ENCODE results near the gene GALNT16.
"Not testable (repeated sequence)": the region's sequence is repeated elsewhere in the genome, so short reads cannot be mapped to it uniquely, and the experiment has no call there.

GALNT16 gene

DNA sequence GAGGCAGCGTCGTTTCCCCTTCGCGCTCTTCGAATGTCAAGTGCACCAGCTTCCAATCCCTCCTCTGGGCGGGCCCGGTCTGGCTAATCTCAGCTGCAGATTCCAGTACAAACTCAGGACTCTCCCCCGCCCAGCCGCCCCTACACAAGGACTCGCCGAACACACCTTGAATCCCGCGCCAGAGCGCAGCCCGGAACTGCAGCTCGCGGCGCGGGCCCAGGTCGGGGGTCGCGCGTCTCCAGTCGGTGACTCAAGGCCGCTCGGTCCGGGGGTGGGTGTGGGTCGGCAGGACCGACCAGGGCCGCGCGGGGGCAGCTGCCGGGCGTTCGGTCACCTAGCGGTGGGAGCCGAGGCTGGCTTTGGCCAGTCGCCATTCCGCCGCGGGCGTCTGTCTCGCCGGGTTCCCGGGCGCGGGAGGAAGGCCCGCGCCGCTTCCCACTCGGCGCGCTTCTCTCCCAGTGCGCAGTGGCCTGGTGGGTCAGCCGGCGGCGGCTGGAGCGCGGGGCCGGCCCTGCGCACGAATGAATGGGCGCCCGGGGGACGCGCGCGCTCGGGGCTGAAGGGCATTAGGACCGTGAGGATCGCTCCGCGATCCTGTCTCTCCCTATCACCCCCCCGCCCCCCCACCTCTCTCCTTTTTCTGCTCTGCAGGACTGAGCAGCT is at the start of gene GALNT16:
TSS of gene GALNT16 (plus strand) at position 632 of the 663 bp plus-strand sequence. CDS start 133 bp downstream, outside the sequence.
- peak; percentile 44 for DNase-seq

DNA sequence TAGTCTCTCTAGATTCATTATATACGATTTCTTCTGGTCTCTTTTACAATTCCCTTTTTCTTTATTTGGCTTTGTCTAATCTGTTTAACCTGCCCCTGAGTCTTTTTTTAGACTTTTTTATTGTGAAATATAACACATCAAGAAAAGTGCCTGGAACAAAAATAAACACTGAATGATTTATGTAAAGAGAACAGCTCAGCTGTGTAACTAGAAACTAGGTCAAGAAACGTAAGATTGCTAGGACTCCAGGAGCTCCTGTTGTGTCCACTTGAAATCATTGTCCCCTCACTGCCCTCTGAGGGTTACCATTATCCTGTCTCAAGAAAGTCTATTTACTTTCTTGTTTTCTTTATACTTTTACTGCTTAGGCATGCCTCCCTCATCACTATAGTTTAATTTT is 45.6 kb upstream of the GALNT16 start:
- no peak for DNase-seq

GRCh38 chr14:69217663-69218062 is 42.3 kb upstream of the GALNT16 start:
- not testable (repeated sequence) for DNase-seq

DNA sequence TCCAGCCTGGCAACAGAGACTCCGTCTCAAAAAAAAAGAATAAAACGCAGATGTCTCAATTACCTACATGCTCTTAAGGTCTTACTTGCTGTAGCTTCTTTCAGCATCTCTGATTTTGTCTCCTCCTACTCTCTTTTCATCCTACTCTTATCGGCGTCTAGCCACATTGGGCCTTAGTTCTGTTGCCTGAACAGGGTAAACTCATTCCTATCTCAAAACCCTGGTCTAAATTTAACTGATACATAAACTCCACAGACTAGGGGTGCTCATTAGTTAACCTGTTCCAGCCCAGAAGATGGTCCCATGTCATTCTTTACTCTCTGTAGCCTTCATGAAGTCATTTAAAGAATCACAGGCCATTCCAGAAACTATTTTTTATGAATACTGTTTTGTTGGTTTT is 35.0 kb upstream of the GALNT16 start:
- no peak for DNase-seq

DNA sequence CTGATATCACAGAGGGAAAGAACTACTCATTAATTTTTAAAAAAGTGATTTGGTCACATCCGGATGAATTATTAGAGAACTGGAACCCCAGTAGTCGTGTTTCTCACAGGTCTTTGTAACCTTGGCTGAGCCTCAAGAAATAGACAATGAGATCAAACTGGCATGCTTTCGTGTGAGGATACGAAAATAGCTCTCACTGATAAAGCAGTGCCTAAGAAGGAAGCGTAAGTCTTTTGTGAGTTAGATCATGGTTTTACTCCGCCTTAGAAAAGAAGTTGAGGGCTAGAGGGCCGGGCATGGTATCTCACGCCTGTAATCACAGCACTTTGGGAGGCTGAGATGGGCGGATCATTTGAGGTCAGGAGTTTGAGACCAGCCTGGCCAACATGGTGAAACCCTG is 33.8 kb upstream of the GALNT16 start:
- DNase-seq: no peak

GRCh38 chr14:69226736-69227135 is 33.2 kb upstream of the GALNT16 start:
- DNase-seq: no peak

GRCh38 chr14:69231486-69231885 is 28.5 kb upstream of the GALNT16 start:
- DNase-seq: no peak

DNA sequence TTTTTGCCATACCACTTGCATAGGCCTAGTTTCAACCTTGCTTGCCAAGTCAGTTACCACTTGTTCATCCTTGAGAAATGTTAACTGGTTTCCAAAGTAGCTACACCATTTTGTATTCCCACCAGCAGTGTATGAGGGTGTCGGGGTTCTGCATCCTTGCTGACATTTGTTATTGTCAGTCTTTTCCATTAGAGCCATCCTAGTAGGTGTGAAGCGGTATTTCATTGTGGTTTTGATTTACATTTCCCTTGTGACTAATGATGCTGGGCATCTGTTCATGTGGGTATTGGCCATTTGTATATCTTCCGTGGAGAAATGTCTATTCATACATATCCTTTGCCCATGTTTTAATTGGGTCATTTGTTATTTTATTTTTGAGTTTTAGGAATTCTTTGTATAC is 27.6 kb upstream of the GALNT16 start:
- no peak for DNase-seq

DNA sequence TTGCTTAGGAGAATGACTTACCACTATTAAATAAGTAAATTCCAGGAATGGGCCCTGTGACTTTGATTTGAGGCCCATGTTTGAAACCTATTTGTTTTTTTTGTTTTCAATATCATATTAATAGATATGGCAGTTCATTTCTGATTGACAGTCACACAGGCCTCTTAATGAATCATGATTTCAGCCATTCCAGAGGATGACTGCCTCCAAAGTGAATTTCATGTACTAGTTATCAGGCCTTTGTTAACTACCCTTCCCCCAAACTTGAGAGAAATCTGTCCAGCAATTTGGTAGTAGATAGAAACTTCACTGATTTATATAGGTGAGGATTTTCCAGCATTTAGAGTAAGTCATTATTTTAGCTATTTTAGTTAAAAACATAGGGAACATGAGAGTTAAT is 25.9 kb upstream of the GALNT16 start:
- no peak for DNase-seq

GRCh38 chr14:69235708-69236107 is 24.2 kb upstream of the GALNT16 start:
- DNase-seq: no peak

- DNase-seq: no peak
These were observed 22.8 kb upstream of the GALNT16 start for GRCh38 chr14:69237142-69237541.

- no peak for DNase-seq
These were observed 22.4 kb upstream of the GALNT16 start for GRCh38 chr14:69237584-69237983.

- no peak for DNase-seq
These were observed 21.1 kb upstream of the GALNT16 start for GRCh38 chr14:69238883-69239282.

- no peak for DNase-seq
These were observed 19.3 kb upstream of the GALNT16 start for GRCh38 chr14:69240527-69241173.

GRCh38 chr14:69241577-69241976 is 18.4 kb upstream of the GALNT16 start:
- no peak for DNase-seq

- DNase-seq: peak; percentile 70
These were observed 17.4 kb upstream of the GALNT16 start for GRCh38 chr14:69242311-69243224.

DNA sequence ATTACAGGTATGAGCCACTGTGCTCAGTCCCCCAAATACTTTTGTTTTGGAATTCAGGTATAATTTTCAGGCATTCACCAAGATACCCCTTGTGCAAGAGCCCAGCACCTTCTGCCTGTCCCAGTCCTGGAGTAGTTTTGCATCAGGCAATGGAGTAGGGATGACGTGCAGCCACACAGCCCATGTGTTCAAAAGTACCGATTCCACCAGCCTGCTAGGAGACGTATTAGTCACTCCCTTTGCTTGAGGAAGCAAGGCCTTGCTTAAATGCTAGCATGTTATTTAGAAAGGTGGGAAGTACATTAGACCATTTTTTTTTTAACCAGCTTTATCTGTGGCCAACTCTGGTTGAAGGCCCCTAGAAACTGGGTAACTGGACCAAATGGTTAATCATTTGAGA is 15.0 kb upstream of the GALNT16 start:
- no peak for DNase-seq

DNA sequence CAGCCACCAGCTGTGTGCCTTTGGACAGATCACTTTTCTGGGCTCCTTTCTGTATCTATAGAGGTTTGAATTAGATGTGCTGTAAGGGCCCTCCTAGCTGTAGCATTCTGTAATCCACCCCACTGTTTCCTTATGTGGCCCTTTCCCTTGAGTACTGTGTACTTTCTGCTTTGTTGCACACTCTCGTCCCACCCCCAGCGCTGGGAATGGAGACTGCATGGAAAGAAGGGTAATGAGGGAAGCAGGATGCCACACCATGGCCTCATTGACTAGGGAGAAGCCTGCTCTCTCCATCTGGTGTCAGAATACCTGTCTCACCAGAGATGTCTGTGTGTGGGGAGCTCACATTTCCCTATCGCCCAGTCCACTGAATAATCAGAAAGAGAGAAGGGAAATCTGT is 13.6 kb upstream of the GALNT16 start:
- no peak for DNase-seq

GRCh38 chr14:69247676-69248440 is 12.1 kb upstream of the GALNT16 start:
- peak; percentile 48 for DNase-seq

DNA sequence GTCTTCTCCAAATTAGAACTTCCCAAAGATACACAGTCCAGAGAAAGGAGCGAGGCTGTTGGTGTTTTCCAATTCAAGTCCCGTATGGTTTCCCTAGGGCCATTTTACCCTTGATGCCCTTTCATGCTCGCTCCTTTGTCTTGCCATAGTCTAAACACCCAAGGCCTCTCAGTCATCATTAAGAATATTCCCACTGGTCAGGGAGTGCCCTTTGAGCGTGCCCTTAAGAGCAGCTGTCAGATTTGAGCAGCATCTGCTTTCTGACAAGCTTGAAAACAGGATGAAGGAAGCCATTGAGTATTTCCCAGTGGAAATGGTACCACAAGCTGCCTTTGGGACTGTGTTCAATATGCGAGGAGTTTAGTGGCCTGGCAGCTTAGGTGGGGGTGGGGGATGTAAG is 10.4 kb upstream of the GALNT16 start:
- no peak for DNase-seq

GRCh38 chr14:69252851-69253250 is 7.1 kb upstream of the GALNT16 start:
- no peak for DNase-seq

- no peak for DNase-seq
These were observed 811 bp upstream of the GALNT16 start for GRCh38 chr14:69259168-69259526.
